Right ventricle myocardium inferior (tissue), 1 donor: ENCODE data around the gene NCSTN. TPM values are rescaled to one million over a fixed set of nuclear protein-coding genes. Genes with fewer than 3 reads are reported as not detected.

Source experiments
- ATAC-seq: fragments of 200-7000 bp; cut with Tn5 transposase; one replicate; pipeline ENCODE4 v1.9.1; 2020; ENCODE audit warnings: mild to moderate bottlenecking, moderate library complexity
- DNase-seq: peaks from one replicate; pipeline ENCODE4 v3.0.0; 2021; ENCODE audit errors: missing footprints
- intact Hi-C: fragments of 100-400 bp; cut with DNase I; formaldehyde crosslinking; loops from one replicate; pipeline ENCODE4 v1.11.0; 2022
- total RNA-seq: library from RNA; stranded (reverse); fragmentation: NEBNext Ultra II Directional; extraction: Animal tissue kit (Norgen Biotek cat#: 25700); gene quantifications from one replicate; pipeline ENCODE4 v1.2.1, GENCODE V29; 2021
- donor health status: DM: no; HTN: yes; CAD: no; lungs with severe emphysema.

The NCSTN gene
- total RNA-seq, 1 donor from 2014 or later: 66.7 TPM

- intact Hi-C loops: no loop called here
- ATAC-seq (peak; percentile 82), DNase-seq (peak; percentile 83)
Measured at GRCh38 chr1:160400223-160400645, 57.1 kb downstream of the NCSTN start, which contains the start of gene VANGL2. VANGL2 (plus strand) TSS chr1:160400564; CDS start chr1:160415838, 15,274 bp downstream.

- intact Hi-C loops: no loop called here
- ATAC-seq: peak; percentile 40
- no peak for DNase-seq
Measured at GRCh38 chr1:160400646-160401486, 57.7 kb downstream of the NCSTN start.

GRCh38 chr1:160401487-160401805, 58.3 kb downstream of the NCSTN start:
- no peak for ATAC-seq
- intact Hi-C loops: no loop called here
- no peak for DNase-seq

GRCh38 chr1:160402001-160402795, 59.0 kb downstream of the NCSTN start:
- ATAC-seq (no peak), DNase-seq (no peak)
- intact Hi-C loops: no loop called here

GRCh38 chr1:160403244-160403643, 60.1 kb downstream of the NCSTN start:
- intact Hi-C loops: no loop called here
- no peak for ATAC-seq
- no peak for DNase-seq

GRCh38 chr1:160404094-160404493, 60.9 kb downstream of the NCSTN start:
- intact Hi-C loops: no loop called here
- no peak for DNase-seq
- ATAC-seq: no peak

- intact Hi-C loops: no loop called here
Measured at GRCh38 chr1:160405331-160405877, 62.2 kb downstream of the NCSTN start.

GRCh38 chr1:160406131-160406968, 63.2 kb downstream of the NCSTN start:
- intact Hi-C loops: no loop called here
- ATAC-seq (no peak), DNase-seq (no peak)

More at GRCh38 chr1:160405331-160405877, 62.2 kb downstream of the NCSTN start:
- ATAC-seq (no peak), DNase-seq (no peak)

GRCh38 chr1:160407839-160408801, 64.9 kb downstream of the NCSTN start:
- ATAC-seq (no peak), DNase-seq (no peak)
- intact Hi-C loops: no loop called here

Other genes starting within 250 kb of the NCSTN start
- 21.9 TPM for gene IGSF8, start 244.8 kb upstream of the NCSTN start, total RNA-seq
- 209 TPM for gene ATP1A2, start 227.6 kb upstream of the NCSTN start, total RNA-seq
- not detected for gene ATP1A4, start 191.8 kb upstream of the NCSTN start, total RNA-seq
- 27.0 TPM for gene CASQ1, start 152.8 kb upstream of the NCSTN start, total RNA-seq
- 283 TPM for gene PEA15, start 138.0 kb upstream of the NCSTN start, total RNA-seq
- 142 TPM for gene DCAF8, start 80.8 kb upstream of the NCSTN start, total RNA-seq
- gene PEX19, start 58.2 kb upstream of the NCSTN start, total RNA-seq: 102 TPM
- gene COPA, start 133 bp upstream of the NCSTN start, total RNA-seq: 84.2 TPM
- not detected for gene NHLH1, start 23.7 kb downstream of the NCSTN start, total RNA-seq
- 2.0 TPM for gene VANGL2, start 57.2 kb downstream of the NCSTN start, total RNA-seq
- 0.46 TPM for gene SLAMF6, start 179.9 kb downstream of the NCSTN start, total RNA-seq
- 3.4 TPM for gene CD84, start 236.1 kb downstream of the NCSTN start, total RNA-seq